Measurements from ENCODE around the gene PKD2L1.

GRCh38 chr10:100315615-100316014 lies 14.4 kb downstream of the PKD2L1 start:
- TF ChIP-seq CTCF (IDR thresholded peaks at IDR 0.05; ENCODE audit: poor library complexity, severe bottlenecking), result no peak
- TF ChIP-seq EP300 (conservative IDR thresholded peaks at IDR 0.05; ENCODE audit: poor library complexity, severe bottlenecking), result no peak
- TF ChIP-seq SMC3 (conservative IDR thresholded peaks at IDR 0.05; ENCODE audit: poor library complexity), result no peak
- TF ChIP-seq REST (IDR thresholded peaks at IDR 0.05; ENCODE audit: borderline replicate concordance), result no peak
- no peak for TF ChIP-seq TAF1 (IDR thresholded peaks at IDR 0.05; ENCODE audit: low read depth)
